PC-3 (cell line): ENCODE measurements around the gene DNAJC22.

Source experiments
- CTCF ChIP-seq: fragments of 300-600 bp; sonication (generic); conservative IDR thresholded peaks from 2 replicates; pipeline ENCODE4 v1.5.1; 2017; ENCODE audit warnings: antibody characterized with exemption, low read depth, mild to moderate bottlenecking, low read length
- EZH2 ChIP-seq: fragments of 300-600 bp; sonication (generic); IDR thresholded peaks from one replicate; pipeline ENCODE4 v1.6.1; 2017; ENCODE audit warnings: antibody characterized with exemption, mild to moderate bottlenecking, low read length; ENCODE audit not compliant: unreplicated experiment

- TF ChIP-seq CTCF: no peak
- TF ChIP-seq EZH2: no peak
These were observed 15.9 kb upstream of the DNAJC22 start for GRCh38 chr12:49330631-49331379.
